IMR-90 (cell line): Measurements from ENCODE around the gene STAU1.
A peak's percentile ranks its signal among the peaks of the same experiment; 100 is the strongest.

Source experiments
- POLR2A ChIP-seq: IDR thresholded peaks from 2 replicates; pipeline ENCODE4 v1.6.1; 2012; ENCODE audit warnings: mild to moderate bottlenecking, low read depth, low read length
- TF ChIP-seq, protein P1 (sequence below): conservative IDR thresholded peaks from 2 replicates; pipeline ENCODE4 v1.5.1; 2012; ENCODE audit warnings: mild to moderate bottlenecking, low read depth, low read length, improper control_type of control experiment

GRCh38 chr20:49115564-49115963 is 72.6 kb downstream of the STAU1 start:
- TF ChIP-seq, protein P1, sequence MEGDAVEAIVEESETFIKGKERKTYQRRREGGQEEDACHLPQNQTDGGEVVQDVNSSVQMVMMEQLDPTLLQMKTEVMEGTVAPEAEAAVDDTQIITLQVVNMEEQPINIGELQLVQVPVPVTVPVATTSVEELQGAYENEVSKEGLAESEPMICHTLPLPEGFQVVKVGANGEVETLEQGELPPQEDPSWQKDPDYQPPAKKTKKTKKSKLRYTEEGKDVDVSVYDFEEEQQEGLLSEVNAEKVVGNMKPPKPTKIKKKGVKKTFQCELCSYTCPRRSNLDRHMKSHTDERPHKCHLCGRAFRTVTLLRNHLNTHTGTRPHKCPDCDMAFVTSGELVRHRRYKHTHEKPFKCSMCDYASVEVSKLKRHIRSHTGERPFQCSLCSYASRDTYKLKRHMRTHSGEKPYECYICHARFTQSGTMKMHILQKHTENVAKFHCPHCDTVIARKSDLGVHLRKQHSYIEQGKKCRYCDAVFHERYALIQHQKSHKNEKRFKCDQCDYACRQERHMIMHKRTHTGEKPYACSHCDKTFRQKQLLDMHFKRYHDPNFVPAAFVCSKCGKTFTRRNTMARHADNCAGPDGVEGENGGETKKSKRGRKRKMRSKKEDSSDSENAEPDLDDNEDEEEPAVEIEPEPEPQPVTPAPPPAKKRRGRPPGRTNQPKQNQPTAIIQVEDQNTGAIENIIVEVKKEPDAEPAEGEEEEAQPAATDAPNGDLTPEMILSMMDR = 0 out of 2 replicates have a peak, but pooled peaks have one; percentile 25
- no peak for TF ChIP-seq POLR2A
